Neural crest cell (in vitro differentiated cells): ENCODE measurements around the gene SMC5. TPM values are rescaled to one million over a fixed set of nuclear protein-coding genes. Genes with fewer than 3 reads are reported as not detected.

Experiments
- DNase-seq: peaks from one replicate; pipeline ENCODE4 v3.0.0; 2021; ENCODE audit warnings: low read depth, mixed read lengths, low spot score
- H3K27ac Mint-ChIP-seq: one replicate; pipeline ENCODE4 v1.8.0; 2021; ENCODE audit warnings: mild to moderate bottlenecking, mixed read lengths; ENCODE audit not compliant: unreplicated experiment
- H3K27me3 Mint-ChIP-seq: 2 replicates; pipeline ENCODE4 v1.8.0; 2021; ENCODE audit warnings: low read depth, mild to moderate bottlenecking, mixed read lengths
- H3K36me3 Mint-ChIP-seq: 2 replicates; pipeline ENCODE4 v1.8.0; 2021; ENCODE audit warnings: low read depth, mild to moderate bottlenecking, mixed read lengths
- H3K4me1 Mint-ChIP-seq: 2 replicates; pipeline ENCODE4 v1.8.0; 2021; ENCODE audit warnings: mixed read lengths
- H3K4me3 Mint-ChIP-seq: one replicate; pipeline ENCODE4 v1.8.0; 2021; ENCODE audit warnings: mild to moderate bottlenecking, mixed read lengths
- H3K9me3 Mint-ChIP-seq: 2 replicates; pipeline ENCODE4 v1.8.0; 2021; ENCODE audit warnings: mixed read lengths
- total RNA-seq: library from RNA; stranded (reverse); gene quantifications from 2 replicates; pipeline ENCODE4 v1.2.1, GENCODE V29; 2021
- TF ChIP-seq, protein P1 (sequence below): fragments of 200-600 bp; sonication (generic); conservative IDR thresholded peaks from 2 replicates; pipeline ENCODE4 v1.5.0; 2021; ENCODE audit warnings: antibody characterized with exemption, mild to moderate bottlenecking

Gene SMC5
- total RNA-seq, 1 donor from 2014 or later: 28.7 TPM

DNA sequence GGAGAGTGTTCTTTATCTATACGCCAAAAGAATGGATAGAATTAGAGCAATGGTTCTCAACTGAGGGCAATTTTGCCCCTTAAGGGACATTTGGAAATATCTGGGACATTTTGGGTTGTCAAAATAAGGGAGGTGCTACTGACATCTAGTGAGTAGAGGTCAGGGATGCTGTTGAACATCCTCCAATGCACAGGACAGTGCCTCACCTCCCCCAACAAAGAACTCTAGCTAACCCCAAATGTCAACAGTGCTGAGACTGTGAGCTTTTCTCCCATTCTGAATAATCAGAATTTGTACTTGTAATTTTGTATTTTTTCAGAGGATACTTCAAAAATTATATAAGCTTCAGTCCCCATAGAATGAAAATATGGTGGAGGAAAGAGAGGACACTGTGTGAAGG, 8.6 kb upstream of the SMC5 start:
- H3K9me3 Mint-ChIP-seq: peaks cover 5% of the 10 kb centered on the region
- TF ChIP-seq, protein P1, sequence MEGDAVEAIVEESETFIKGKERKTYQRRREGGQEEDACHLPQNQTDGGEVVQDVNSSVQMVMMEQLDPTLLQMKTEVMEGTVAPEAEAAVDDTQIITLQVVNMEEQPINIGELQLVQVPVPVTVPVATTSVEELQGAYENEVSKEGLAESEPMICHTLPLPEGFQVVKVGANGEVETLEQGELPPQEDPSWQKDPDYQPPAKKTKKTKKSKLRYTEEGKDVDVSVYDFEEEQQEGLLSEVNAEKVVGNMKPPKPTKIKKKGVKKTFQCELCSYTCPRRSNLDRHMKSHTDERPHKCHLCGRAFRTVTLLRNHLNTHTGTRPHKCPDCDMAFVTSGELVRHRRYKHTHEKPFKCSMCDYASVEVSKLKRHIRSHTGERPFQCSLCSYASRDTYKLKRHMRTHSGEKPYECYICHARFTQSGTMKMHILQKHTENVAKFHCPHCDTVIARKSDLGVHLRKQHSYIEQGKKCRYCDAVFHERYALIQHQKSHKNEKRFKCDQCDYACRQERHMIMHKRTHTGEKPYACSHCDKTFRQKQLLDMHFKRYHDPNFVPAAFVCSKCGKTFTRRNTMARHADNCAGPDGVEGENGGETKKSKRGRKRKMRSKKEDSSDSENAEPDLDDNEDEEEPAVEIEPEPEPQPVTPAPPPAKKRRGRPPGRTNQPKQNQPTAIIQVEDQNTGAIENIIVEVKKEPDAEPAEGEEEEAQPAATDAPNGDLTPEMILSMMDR: no peak
- no peaks in the 10 kb centered on the region for H3K27me3 Mint-ChIP-seq
- no peak overlapping the region for H3K4me3 Mint-ChIP-seq
- H3K36me3 Mint-ChIP-seq: no peaks in the 10 kb centered on the region
- H3K27ac Mint-ChIP-seq: no peak overlapping the region
- H3K4me1 Mint-ChIP-seq: peaks cover 15% of the 10 kb centered on the region
- DNase-seq: no peak

DNA sequence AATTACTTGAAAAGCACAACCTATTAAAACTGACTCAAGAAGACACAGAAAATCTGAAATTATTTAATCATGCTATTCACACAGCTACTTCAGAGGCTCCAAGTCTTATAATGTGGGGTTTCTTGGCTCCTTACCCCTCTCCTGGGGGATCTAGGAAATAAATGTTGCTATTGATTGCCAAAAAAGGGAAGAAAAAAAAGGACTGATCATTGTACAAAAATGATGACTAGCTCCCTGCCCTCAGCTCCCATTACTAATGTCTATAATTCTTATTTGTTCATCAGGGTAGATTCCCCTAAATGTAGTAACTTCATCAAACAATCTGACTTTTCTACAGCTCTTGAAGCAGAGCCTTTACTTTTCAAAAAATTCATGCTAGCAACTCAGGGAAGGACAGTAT, 3.3 kb upstream of the SMC5 start:
- TF ChIP-seq, protein P1: no peak
- H3K4me3 Mint-ChIP-seq: peak overlapping the region; percentile 13
- no peak for DNase-seq
- peaks cover 2% of the 10 kb centered on the region for H3K36me3 Mint-ChIP-seq
- peaks cover 54% of the 10 kb centered on the region for H3K4me1 Mint-ChIP-seq
- H3K27me3 Mint-ChIP-seq: no peaks in the 10 kb centered on the region
- no peak overlapping the region for H3K27ac Mint-ChIP-seq
- no peaks in the 10 kb centered on the region for H3K9me3 Mint-ChIP-seq

DNA sequence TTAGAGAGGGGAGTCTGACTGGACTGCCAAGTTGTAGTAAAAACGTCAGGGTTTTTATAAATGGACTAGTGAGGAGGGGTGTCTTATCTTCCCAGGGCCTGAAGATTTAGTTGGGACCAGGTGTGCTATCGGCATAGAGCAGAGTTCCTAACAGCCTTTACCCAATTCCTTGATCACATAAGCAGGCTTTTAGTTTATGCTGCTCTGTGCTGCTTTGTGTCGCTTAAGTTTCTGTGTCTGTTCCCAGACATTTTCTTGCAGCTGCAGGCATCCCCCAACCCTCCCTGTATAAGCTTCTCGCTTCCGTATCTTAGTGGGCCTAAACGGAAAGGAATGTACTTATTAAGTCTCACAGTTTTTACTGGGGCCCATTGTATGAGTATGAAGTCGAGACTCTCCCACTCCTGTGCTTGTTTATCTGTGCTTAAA, 2.6 kb upstream of the SMC5 start:
- no peak for DNase-seq
- H3K4me3 Mint-ChIP-seq: peak overlapping the region; percentile 13

DNA sequence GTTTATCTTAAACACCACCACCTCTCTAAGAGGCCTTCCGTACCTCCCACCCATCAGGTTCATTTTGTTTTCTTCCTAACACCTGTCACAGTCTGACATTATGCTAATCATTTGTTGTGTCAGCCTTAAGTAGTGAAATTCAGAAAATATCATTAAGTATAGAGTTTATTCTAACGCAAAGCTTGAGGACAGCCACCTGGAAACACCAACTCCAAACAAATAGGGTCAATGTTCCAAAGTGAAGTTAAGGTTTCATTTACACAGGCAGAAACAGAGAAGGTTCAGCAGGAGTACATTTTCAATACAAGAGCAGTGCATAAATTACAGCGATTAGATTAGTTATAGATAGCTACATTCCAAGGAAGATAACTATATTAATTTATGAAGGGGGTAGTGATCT, 1.3 kb upstream of the SMC5 start:
- no peaks in the 10 kb centered on the region for H3K9me3 Mint-ChIP-seq
- no peak for DNase-seq
- H3K27me3 Mint-ChIP-seq: no peaks in the 10 kb centered on the region
- peak overlapping the region; percentile 92 for H3K4me3 Mint-ChIP-seq
- H3K4me1 Mint-ChIP-seq: peaks cover 73% of the 10 kb centered on the region
- H3K36me3 Mint-ChIP-seq: peaks cover 22% of the 10 kb centered on the region
- H3K27ac Mint-ChIP-seq: no peak overlapping the region
- TF ChIP-seq, protein P1: no peak

More for the DNA sequence above, 2.6 kb upstream of the SMC5 start:
- Mint-ChIP-seq H3K36me3 (peaks cover 8% of the 10 kb centered on the region), H3K9me3 (no peaks in the 10 kb centered on the region), H3K27ac (no peak overlapping the region), H3K4me1 (peaks cover 60% of the 10 kb centered on the region), H3K27me3 (no peaks in the 10 kb centered on the region)
- TF ChIP-seq, protein P1: no peak

GRCh38 chr9:70257991-70258691, 637 bp upstream of the SMC5 start:
- Mint-ChIP-seq H3K4me1 (peaks cover 75% of the 10 kb centered on the region), H3K9me3 (no peaks in the 10 kb centered on the region), H3K36me3 (peaks cover 23% of the 10 kb centered on the region), H3K27ac (peak overlapping the region; percentile 32), H3K27me3 (no peaks in the 10 kb centered on the region), H3K4me3 (peak overlapping the region; percentile 92)
- DNase-seq: peak; percentile 10
- TF ChIP-seq, protein P1: no peak
